LNCaP clone FGC (cell line): ENCODE data around the gene MMUT.

Experiments used
- DNase-seq: peaks from one replicate; pipeline ENCODE4 v3.0.0-alpha.2; 2011; ENCODE audit warnings: low read depth
- H3K4me3 ChIP-seq: 2 replicates; pipeline ENCODE4 v1.5.1; 2011; ENCODE audit warnings: mild to moderate bottlenecking, low read depth, low read length, control low read depth
- CTCF ChIP-seq: IDR thresholded peaks from 2 replicates; pipeline ENCODE4 v1.5.1; 2012; ENCODE audit warnings: mild to moderate bottlenecking; ENCODE audit not compliant: control insufficient read depth, insufficient read depth; ENCODE audit errors: extremely low read depth

Gene MMUT

DNA sequence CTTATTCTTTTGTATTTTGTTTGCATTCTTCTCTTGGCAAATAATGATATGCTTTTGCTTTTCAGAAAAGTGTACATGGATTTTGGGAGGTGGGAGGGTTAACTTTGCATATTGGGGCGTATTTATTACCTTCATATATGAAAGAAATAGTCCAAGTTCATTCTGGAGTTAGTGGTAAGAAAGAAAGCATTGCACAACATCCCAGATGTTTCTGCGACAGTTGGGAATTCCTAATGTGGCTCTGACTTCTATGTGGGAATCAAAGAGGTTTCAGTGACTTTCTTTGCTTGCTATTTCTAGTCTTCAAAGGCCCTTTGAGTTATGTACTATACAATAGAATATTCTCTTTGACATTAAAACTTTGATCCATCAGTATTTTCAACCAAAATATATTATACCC, 78.1 kb downstream of the MMUT start:
- TF ChIP-seq CTCF, result no peak
- H3K4me3 ChIP-seq, result no peak overlapping the region

More for the DNA sequence above, 78.1 kb downstream of the MMUT start:
- DNase-seq, result no peak
